ENCODE measurements around the gene KATNBL1. TPM values are rescaled to one million over a fixed set of nuclear protein-coding genes. Genes with fewer than 3 reads are reported as not detected.
A peak's percentile ranks its signal among the peaks of the same experiment; 100 is the strongest.
"Not testable (repeated sequence)": the region's sequence is repeated elsewhere in the genome, so short reads cannot be mapped to it uniquely, and the experiment has no call there.

Gene KATNBL1
- total RNA-seq, 2 donors from 2014 or later, result 45.8 to 50.3 TPM

GRCh38 chr15:34188711-34189110 is 21.2 kb downstream of the KATNBL1 start:
- H3K27me3 ChIP-seq, result no peaks in the 10 kb centered on the region
- intact Hi-C loops (cut with DNase I), result no loop called here
- ATAC-seq (no peak), DNase-seq (no peak)
- H3K4me3 ChIP-seq, result no peak overlapping the region
- peak overlapping the region in 2 of 4 donors; percentile 33 to 58 for H3K27ac ChIP-seq
- 67 to 74% methylated on average over 5 of the region's 5 CpGs for WGBS, 2 donors
- no peaks in the 10 kb centered on the region for H3K9me3 ChIP-seq
- H3K36me3 ChIP-seq (replicated peaks in 1 of 2; ENCODE audit: insufficient read depth in 1 of 2, low read depth in 2 of 2), result no peaks in the 10 kb centered on the region
- TF ChIP-seq CTCF (IDR thresholded peaks at IDR 0.05), result no peak
- no peak for TF ChIP-seq POLR2A (IDR thresholded peaks at IDR 0.05)
- H3K4me1 ChIP-seq, result peaks cover 9% of the 10 kb centered on the region

DNA sequence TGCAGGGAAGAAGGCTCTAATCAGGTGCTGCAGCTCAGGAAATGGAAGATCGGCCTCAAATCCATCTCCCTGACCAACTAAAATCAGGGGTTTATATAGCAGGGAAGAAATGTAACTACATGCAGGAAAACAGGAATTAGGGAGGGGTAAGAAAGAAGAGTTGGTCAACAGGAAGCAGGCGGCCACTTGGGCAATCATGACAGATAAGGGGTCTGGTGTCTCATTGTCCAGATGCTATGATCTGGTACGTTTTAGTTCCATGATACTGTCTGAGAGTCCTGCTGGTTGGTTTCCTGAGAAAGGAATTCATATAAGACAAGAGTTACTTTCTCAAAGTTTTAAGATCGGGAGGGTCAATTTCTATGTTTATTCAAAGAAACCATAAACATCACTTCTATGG is 24.2 kb downstream of the KATNBL1 start:
- TF ChIP-seq POLR2A (IDR thresholded peaks at IDR 0.05) (no peak), CTCF (IDR thresholded peaks at IDR 0.05) (no peak)
- Histone ChIP-seq H3K9me3 (no peaks in the 10 kb centered on the region), H3K4me3 (no peak overlapping the region), H3K27ac (no peak overlapping the region), H3K27me3 (no peaks in the 10 kb centered on the region), H3K4me1 (peaks cover 27% of the 10 kb centered on the region), H3K36me3 (replicated peaks in 1 of 2; ENCODE audit: insufficient read depth in 1 of 2, low read depth in 2 of 2) (no peaks in the 10 kb centered on the region)
- 78 to 92% methylated on average over 4 of the region's 4 CpGs for WGBS, 2 donors
- ATAC-seq (no peak), DNase-seq (no peak)
- intact Hi-C loops (cut with DNase I), result no loop called here

GRCh38 chr15:34182942-34183341 is 27.0 kb downstream of the KATNBL1 start:
- WGBS, 2 donors, result 8 to 25% methylated on average over 4 of the region's 4 CpGs
- intact Hi-C loops (cut with DNase I), result no loop called here
- ATAC-seq, result peak; percentile 60
- H3K36me3 ChIP-seq (replicated peaks in 1 of 2; ENCODE audit: insufficient read depth in 1 of 2, low read depth in 2 of 2), result no peaks in the 10 kb centered on the region
- H3K4me1 ChIP-seq, result peaks cover 19% of the 10 kb centered on the region
- DNase-seq, result peak; percentile 41 to 59 (median 55)
- no peaks in the 10 kb centered on the region for H3K27me3 ChIP-seq
- peak overlapping the region in 3 of 4 donors; percentile 5 to 53 (median 51) for H3K27ac ChIP-seq
- TF ChIP-seq POLR2A (IDR thresholded peaks at IDR 0.05) (no peak), CTCF (IDR thresholded peaks at IDR 0.05) (no peak)
- H3K4me3 ChIP-seq, result no peak overlapping the region
- no peaks in the 10 kb centered on the region for H3K9me3 ChIP-seq

DNA sequence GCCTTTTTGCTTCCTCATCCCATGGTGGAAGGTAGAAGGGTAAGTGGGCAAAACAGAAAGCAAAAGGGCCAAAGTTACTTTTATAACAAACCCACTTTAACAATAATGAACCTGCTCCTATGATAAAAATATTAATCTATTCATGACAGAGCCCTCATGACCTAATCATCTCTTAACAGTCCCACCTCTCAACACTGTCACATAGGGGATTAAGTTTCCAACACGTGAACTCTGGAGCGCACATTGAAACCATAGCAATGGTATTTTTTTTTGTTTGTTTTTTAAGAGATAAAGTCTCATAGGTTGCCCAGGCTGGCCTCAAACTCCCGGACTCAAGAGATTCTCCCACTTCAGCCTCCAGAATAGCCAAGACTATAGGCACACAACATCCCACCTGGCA is 30.7 kb downstream of the KATNBL1 start:
- TF ChIP-seq POLR2A (IDR thresholded peaks at IDR 0.05), result no peak
- TF ChIP-seq CTCF (IDR thresholded peaks at IDR 0.05), result no peak
- 73 to 77% methylated on average over 3 of the region's 3 CpGs for WGBS, 2 donors
- DNase-seq, result no peak
- H3K9me3 ChIP-seq, result no peaks in the 10 kb centered on the region
- H3K4me3 ChIP-seq, result no peak overlapping the region
- no peak overlapping the region for H3K27ac ChIP-seq
- H3K27me3 ChIP-seq, result no peaks in the 10 kb centered on the region
- ATAC-seq, result no peak
- intact Hi-C loops (cut with DNase I), result no loop called here
- peaks cover 19% of the 10 kb centered on the region for H3K4me1 ChIP-seq
- H3K36me3 ChIP-seq (replicated peaks in 1 of 2; ENCODE audit: insufficient read depth in 1 of 2, low read depth in 2 of 2), result no peaks in the 10 kb centered on the region

DNA sequence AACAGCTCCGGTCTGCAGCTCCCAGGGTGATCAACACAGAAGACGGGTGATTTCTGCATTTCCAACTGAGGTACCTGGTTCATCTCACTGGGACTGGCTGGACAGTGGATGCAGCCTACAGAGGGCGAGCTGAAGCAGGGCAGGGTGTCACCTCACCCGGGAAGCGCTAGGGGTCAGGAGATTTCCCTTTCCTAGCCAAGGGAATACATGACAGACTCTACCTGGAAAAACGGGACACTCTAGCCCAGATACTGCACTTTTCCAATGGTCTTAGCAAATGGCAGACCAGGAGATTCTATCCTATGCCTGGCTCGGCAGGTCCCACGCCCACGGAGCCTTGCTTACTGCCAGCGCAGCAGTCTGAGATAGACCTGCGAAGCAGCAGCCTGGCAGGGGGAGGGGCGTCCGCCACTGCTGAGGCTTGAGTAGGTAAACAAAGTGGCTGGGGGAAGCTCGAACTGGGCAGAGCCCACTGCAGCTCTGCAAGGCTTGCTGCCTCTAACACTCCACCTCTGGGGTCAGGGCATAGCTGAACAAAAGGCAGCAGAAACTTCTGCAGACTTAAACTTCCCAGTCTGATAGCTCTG is 43.8 kb downstream of the KATNBL1 start:
- WGBS, 2 donors, result 93 to 95% methylated on average over 14 of the region's 14 CpGs
- H3K27me3 ChIP-seq; H3K4me1 ChIP-seq; ATAC-seq; H3K27ac ChIP-seq; intact Hi-C loops (cut with DNase I); H3K36me3 ChIP-seq (replicated peaks in 1 of 2; ENCODE audit: insufficient read depth in 1 of 2, low read depth in 2 of 2); H3K4me3 ChIP-seq; DNase-seq; H3K9me3 ChIP-seq: not testable (repeated sequence)
